ENCODE results near the gene OBSCN. TPM values are rescaled to one million over a fixed set of nuclear protein-coding genes. Genes with fewer than 3 reads are reported as not detected.
A peak's percentile ranks its signal among the peaks of the same experiment; 100 is the strongest.

The OBSCN gene
- total and polyA plus RNA-seq, 2 donors: 10.1 to 75.9 TPM

GRCh38 chr1:228276174-228276831 is 68.5 kb downstream of the OBSCN start:
- peak overlapping the region; percentile 44 to 51 for H3K4me3 ChIP-seq (ENCODE audit: low read length in 2 of 2)
- H3K9me3 ChIP-seq (ENCODE audit: control insufficient read depth in 2 of 2, insufficient read depth in 1 of 2, low read length in 1 of 2): peaks cover 0 to 5% of the 10 kb centered on the region in 2 donors
- H3K4me1 ChIP-seq (ENCODE audit: control insufficient read depth in 2 of 2, insufficient read depth in 2 of 2, low read length in 2 of 2): peaks cover 8 to 9% of the 10 kb centered on the region in 2 donors
- 53% methylated on average over 49 of the region's 49 CpGs for WGBS
- no peak overlapping the region for H3K27ac ChIP-seq (ENCODE audit: low read depth in 1 of 2, low read length in 1 of 2)
- peaks cover 0 to 12% of the 10 kb centered on the region in 2 donors for H3K27me3 ChIP-seq (ENCODE audit: control insufficient read depth in 2 of 2, insufficient read depth in 1 of 2, low read length in 1 of 2)
- DNase-seq (ENCODE audit: low read depth in 6 of 9, low spot score in 9 of 9): no peak
- H3K36me3 ChIP-seq (ENCODE audit: control insufficient read depth in 2 of 2, insufficient read depth in 2 of 2, low read length in 1 of 2): peaks cover 9 to 54% of the 10 kb centered on the region in 2 donors

- no peak overlapping the region for H3K4me3 ChIP-seq (ENCODE audit: low read length in 2 of 2)
- WGBS: 96% methylated on average over 25 of the region's 25 CpGs
- DNase-seq (ENCODE audit: low read depth in 6 of 9, low spot score in 9 of 9): no peak
Observed at GRCh38 chr1:228276901-228277490, 69.2 kb downstream of the OBSCN start.

GRCh38 chr1:228277491-228278431 is 69.9 kb downstream of the OBSCN start:
- peaks cover 0 to 5% of the 10 kb centered on the region in 2 donors for H3K9me3 ChIP-seq (ENCODE audit: control insufficient read depth in 2 of 2, insufficient read depth in 1 of 2, low read length in 1 of 2)
- H3K27ac ChIP-seq (ENCODE audit: low read depth in 1 of 2, low read length in 1 of 2): no peak overlapping the region
- peaks cover 8 to 9% of the 10 kb centered on the region in 2 donors for H3K4me1 ChIP-seq (ENCODE audit: control insufficient read depth in 2 of 2, insufficient read depth in 2 of 2, low read length in 2 of 2)
- peaks cover 12 to 61% of the 10 kb centered on the region in 2 donors for H3K36me3 ChIP-seq (ENCODE audit: control insufficient read depth in 2 of 2, insufficient read depth in 2 of 2, low read length in 1 of 2)
- H3K4me3 ChIP-seq (ENCODE audit: low read length in 2 of 2): no peak overlapping the region
- peaks cover 0 to 12% of the 10 kb centered on the region in 2 donors for H3K27me3 ChIP-seq (ENCODE audit: control insufficient read depth in 2 of 2, insufficient read depth in 1 of 2, low read length in 1 of 2)
- 97% methylated on average over 36 of the region's 36 CpGs for WGBS
- no peak for DNase-seq (ENCODE audit: low read depth in 6 of 9, low spot score in 9 of 9)

More at GRCh38 chr1:228276901-228277490, 69.2 kb downstream of the OBSCN start:
- Histone ChIP-seq H3K9me3 (ENCODE audit: control insufficient read depth in 2 of 2, insufficient read depth in 1 of 2, low read length in 1 of 2) (peaks cover 0 to 5% of the 10 kb centered on the region in 2 donors), H3K36me3 (ENCODE audit: control insufficient read depth in 2 of 2, insufficient read depth in 2 of 2, low read length in 1 of 2) (peaks cover 9 to 56% of the 10 kb centered on the region in 2 donors), H3K27me3 (ENCODE audit: control insufficient read depth in 2 of 2, insufficient read depth in 1 of 2, low read length in 1 of 2) (peaks cover 0 to 12% of the 10 kb centered on the region in 2 donors), H3K4me1 (ENCODE audit: control insufficient read depth in 2 of 2, insufficient read depth in 2 of 2, low read length in 2 of 2) (peaks cover 8 to 9% of the 10 kb centered on the region in 2 donors), H3K27ac (ENCODE audit: low read depth in 1 of 2, low read length in 1 of 2) (no peak overlapping the region)

GRCh38 chr1:228278432-228278941 is 70.6 kb downstream of the OBSCN start:
- WGBS: 97% methylated on average over 21 of the region's 21 CpGs
- Histone ChIP-seq H3K4me3 (ENCODE audit: low read length in 2 of 2) (no peak overlapping the region), H3K36me3 (ENCODE audit: control insufficient read depth in 2 of 2, insufficient read depth in 2 of 2, low read length in 1 of 2) (peaks cover 18 to 68% of the 10 kb centered on the region in 2 donors), H3K4me1 (ENCODE audit: control insufficient read depth in 2 of 2, insufficient read depth in 2 of 2, low read length in 2 of 2) (peaks cover 8 to 9% of the 10 kb centered on the region in 2 donors), H3K9me3 (ENCODE audit: control insufficient read depth in 2 of 2, insufficient read depth in 1 of 2, low read length in 1 of 2) (peaks cover 0 to 5% of the 10 kb centered on the region in 2 donors), H3K27ac (ENCODE audit: low read depth in 1 of 2, low read length in 1 of 2) (no peak overlapping the region), H3K27me3 (ENCODE audit: control insufficient read depth in 2 of 2, insufficient read depth in 1 of 2, low read length in 1 of 2) (peaks cover 0 to 12% of the 10 kb centered on the region in 2 donors)
- no peak for DNase-seq (ENCODE audit: low read depth in 6 of 9, low spot score in 9 of 9)

- peaks cover 8 to 9% of the 10 kb centered on the region in 2 donors for H3K4me1 ChIP-seq (ENCODE audit: control insufficient read depth in 2 of 2, insufficient read depth in 2 of 2, low read length in 2 of 2)
- H3K36me3 ChIP-seq (ENCODE audit: control insufficient read depth in 2 of 2, insufficient read depth in 2 of 2, low read length in 1 of 2): peaks cover 20 to 70% of the 10 kb centered on the region in 2 donors
- WGBS: 98% methylated on average over 27 of the region's 27 CpGs
- peaks cover 0 to 12% of the 10 kb centered on the region in 2 donors for H3K27me3 ChIP-seq (ENCODE audit: control insufficient read depth in 2 of 2, insufficient read depth in 1 of 2, low read length in 1 of 2)
- DNase-seq (ENCODE audit: low read depth in 6 of 9, low spot score in 9 of 9): no peak
- H3K4me3 ChIP-seq (ENCODE audit: low read length in 2 of 2): no peak overlapping the region
- peaks cover 0 to 5% of the 10 kb centered on the region in 2 donors for H3K9me3 ChIP-seq (ENCODE audit: control insufficient read depth in 2 of 2, insufficient read depth in 1 of 2, low read length in 1 of 2)
- H3K27ac ChIP-seq (ENCODE audit: low read depth in 1 of 2, low read length in 1 of 2): no peak overlapping the region
Observed at GRCh38 chr1:228279011-228279721, 71.3 kb downstream of the OBSCN start.

GRCh38 chr1:228279722-228280105 is 71.9 kb downstream of the OBSCN start:
- Histone ChIP-seq H3K4me3 (ENCODE audit: low read length in 2 of 2) (no peak overlapping the region), H3K36me3 (ENCODE audit: control insufficient read depth in 2 of 2, insufficient read depth in 2 of 2, low read length in 1 of 2) (peaks cover 19 to 70% of the 10 kb centered on the region in 2 donors), H3K9me3 (ENCODE audit: control insufficient read depth in 2 of 2, insufficient read depth in 1 of 2, low read length in 1 of 2) (peaks cover 0 to 5% of the 10 kb centered on the region in 2 donors), H3K27me3 (ENCODE audit: control insufficient read depth in 2 of 2, insufficient read depth in 1 of 2, low read length in 1 of 2) (peaks cover 0 to 11% of the 10 kb centered on the region in 2 donors), H3K27ac (ENCODE audit: low read depth in 1 of 2, low read length in 1 of 2) (no peak overlapping the region), H3K4me1 (ENCODE audit: control insufficient read depth in 2 of 2, insufficient read depth in 2 of 2, low read length in 2 of 2) (peaks cover 8 to 9% of the 10 kb centered on the region in 2 donors)
- no peak for DNase-seq (ENCODE audit: low read depth in 6 of 9, low spot score in 9 of 9)
- WGBS: 96% methylated on average over 12 of the region's 12 CpGs

GRCh38 chr1:228280106-228280901 is 72.5 kb downstream of the OBSCN start:
- Histone ChIP-seq H3K27me3 (ENCODE audit: control insufficient read depth in 2 of 2, insufficient read depth in 1 of 2, low read length in 1 of 2) (peaks cover 0 to 5% of the 10 kb centered on the region in 2 donors), H3K36me3 (ENCODE audit: control insufficient read depth in 2 of 2, insufficient read depth in 2 of 2, low read length in 1 of 2) (peaks cover 19 to 72% of the 10 kb centered on the region in 2 donors), H3K4me3 (ENCODE audit: low read length in 2 of 2) (no peak overlapping the region), H3K4me1 (ENCODE audit: control insufficient read depth in 2 of 2, insufficient read depth in 2 of 2, low read length in 2 of 2) (peaks cover 4 to 9% of the 10 kb centered on the region in 2 donors), H3K9me3 (ENCODE audit: control insufficient read depth in 2 of 2, insufficient read depth in 1 of 2, low read length in 1 of 2) (peaks cover 0 to 5% of the 10 kb centered on the region in 2 donors), H3K27ac (ENCODE audit: low read depth in 1 of 2, low read length in 1 of 2) (no peak overlapping the region)
- DNase-seq (ENCODE audit: low read depth in 6 of 9, low spot score in 9 of 9): no peak
- WGBS: 96% methylated on average over 48 of the region's 48 CpGs
